ENCODE measurements around the gene HOXB4.

The HOXB4 gene

GRCh38 chr17:48559122-48559839 is 18.9 kb downstream of the HOXB4 start:
- no peak for DNase-seq (ENCODE audit: low read depth in 2 of 2)

- no peak for DNase-seq (ENCODE audit: low read depth in 2 of 2)
These were observed 19.4 kb downstream of the HOXB4 start for GRCh38 chr17:48558831-48559121.

- no peak for DNase-seq (ENCODE audit: low read depth in 2 of 2)
These were observed 19.9 kb downstream of the HOXB4 start for GRCh38 chr17:48558057-48558830.

- no peak for DNase-seq (ENCODE audit: low read depth in 2 of 2)
These were observed 21.4 kb downstream of the HOXB4 start for GRCh38 chr17:48556576-48557401.

- no peak for DNase-seq (ENCODE audit: low read depth in 2 of 2)
These were observed 21.9 kb downstream of the HOXB4 start for GRCh38 chr17:48556229-48556575.

- DNase-seq (ENCODE audit: low read depth in 2 of 2) = no peak
These were observed 22.6 kb downstream of the HOXB4 start for GRCh38 chr17:48555258-48556228.

- DNase-seq (ENCODE audit: low read depth in 2 of 2) = no peak
These were observed 23.5 kb downstream of the HOXB4 start for GRCh38 chr17:48554412-48555257.

GRCh38 chr17:48553826-48554225 is 24.3 kb downstream of the HOXB4 start:
- DNase-seq (ENCODE audit: low read depth in 2 of 2) = no peak

- DNase-seq (ENCODE audit: low read depth in 2 of 2) = no peak
These were observed 25.0 kb downstream of the HOXB4 start for GRCh38 chr17:48553190-48553547.

- DNase-seq (ENCODE audit: low read depth in 2 of 2) = no peak
These were observed 25.5 kb downstream of the HOXB4 start for GRCh38 chr17:48552466-48553189.

- no peak for DNase-seq (ENCODE audit: low read depth in 2 of 2)
These were observed 26.3 kb downstream of the HOXB4 start for GRCh38 chr17:48551596-48552465.

- DNase-seq (ENCODE audit: low read depth in 2 of 2) = no peak
These were observed 27.0 kb downstream of the HOXB4 start for GRCh38 chr17:48551214-48551555.

- no peak for DNase-seq (ENCODE audit: low read depth in 2 of 2)
These were observed 27.5 kb downstream of the HOXB4 start for GRCh38 chr17:48550502-48551213.

- no peak for DNase-seq (ENCODE audit: low read depth in 2 of 2)
These were observed 28.1 kb downstream of the HOXB4 start for GRCh38 chr17:48549914-48550501.

- DNase-seq (ENCODE audit: low read depth in 2 of 2) = no peak
These were observed 28.9 kb downstream of the HOXB4 start for GRCh38 chr17:48549281-48549630.

GRCh38 chr17:48548523-48549280 is 29.4 kb downstream of the HOXB4 start:
- no peak for DNase-seq (ENCODE audit: low read depth in 2 of 2)

GRCh38 chr17:48547808-48548522 is 30.2 kb downstream of the HOXB4 start:
- DNase-seq (ENCODE audit: low read depth in 2 of 2) = no peak
